Ishikawa (cell line): Measurements from ENCODE around the gene TTC32.

ENCODE experiments used
- CEBPB ChIP-seq: IDR thresholded peaks from 2 replicates; pipeline ENCODE4 v1.6.1; 2012
- CREB1 ChIP-seq: IDR thresholded peaks from 2 replicates; pipeline ENCODE4 v1.6.1; 2012; ENCODE audit warnings: low read depth
- EGR1 ChIP-seq: IDR thresholded peaks from 2 replicates; pipeline ENCODE4 v1.6.1; 2012
- EP300 ChIP-seq: IDR thresholded peaks from 2 replicates; pipeline ENCODE4 v1.6.1; 2012; ENCODE audit warnings: borderline replicate concordance
- FOXM1 ChIP-seq: IDR thresholded peaks from 2 replicates; pipeline ENCODE4 v1.6.1; 2012; ENCODE audit warnings: low read depth, borderline replicate concordance
- NFIC ChIP-seq: IDR thresholded peaks from 2 replicates; pipeline ENCODE4 v1.6.1; 2012
- RAD21 ChIP-seq: IDR thresholded peaks from 2 replicates; pipeline ENCODE4 v1.6.1; 2012; ENCODE audit warnings: low read depth
- TAF1 ChIP-seq: IDR thresholded peaks from 2 replicates; pipeline ENCODE4 v1.6.1; 2012; ENCODE audit warnings: low read depth, mild to moderate bottlenecking
- TEAD4 ChIP-seq: IDR thresholded peaks from 2 replicates; pipeline ENCODE4 v1.6.1; 2012
- YY1 ChIP-seq: IDR thresholded peaks from 2 replicates; pipeline ENCODE4 v1.6.1; 2012; ENCODE audit warnings: low read depth
- ZBTB7A ChIP-seq: IDR thresholded peaks from 2 replicates; pipeline ENCODE4 v1.6.1; 2012; ENCODE audit warnings: low read depth
- TF ChIP-seq, protein P1 (sequence below): IDR thresholded peaks from 2 replicates; pipeline ENCODE4 v1.6.1; 2012
- TF ChIP-seq, protein P2 (sequence below): IDR thresholded peaks from 2 replicates; pipeline ENCODE4 v1.6.1; 2012
- TF ChIP-seq, protein P3 (sequence below): IDR thresholded peaks from 2 replicates; pipeline ENCODE4 v1.6.1; 2012; ENCODE audit warnings: low read depth, mild to moderate bottlenecking

DNA sequence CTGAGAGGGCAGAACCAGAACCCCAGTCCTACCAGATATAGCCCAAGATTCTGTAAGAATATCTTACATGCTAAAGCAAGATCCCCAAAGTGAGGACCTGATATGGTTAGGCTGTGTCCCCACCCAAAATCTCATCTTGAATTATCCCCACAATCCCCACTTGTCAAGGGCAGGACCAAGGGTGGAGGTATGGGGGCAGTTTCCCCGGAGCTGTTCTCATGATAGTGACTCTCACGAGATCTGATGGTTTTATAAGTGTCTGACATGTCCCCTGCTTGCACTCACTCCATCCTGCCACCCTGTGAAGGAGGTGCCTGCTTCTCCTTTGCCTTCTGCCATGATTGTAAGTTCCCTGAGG is 19.9 kb downstream of the TTC32 start:
- TF ChIP-seq, protein P1, sequence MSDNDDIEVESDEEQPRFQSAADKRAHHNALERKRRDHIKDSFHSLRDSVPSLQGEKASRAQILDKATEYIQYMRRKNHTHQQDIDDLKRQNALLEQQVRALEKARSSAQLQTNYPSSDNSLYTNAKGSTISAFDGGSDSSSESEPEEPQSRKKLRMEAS, result no peak
- no peak for TF ChIP-seq RAD21
- TF ChIP-seq EP300, result no peak
- TF ChIP-seq TAF1, result no peak
- no peak for TF ChIP-seq CREB1
- TF ChIP-seq, protein P2, sequence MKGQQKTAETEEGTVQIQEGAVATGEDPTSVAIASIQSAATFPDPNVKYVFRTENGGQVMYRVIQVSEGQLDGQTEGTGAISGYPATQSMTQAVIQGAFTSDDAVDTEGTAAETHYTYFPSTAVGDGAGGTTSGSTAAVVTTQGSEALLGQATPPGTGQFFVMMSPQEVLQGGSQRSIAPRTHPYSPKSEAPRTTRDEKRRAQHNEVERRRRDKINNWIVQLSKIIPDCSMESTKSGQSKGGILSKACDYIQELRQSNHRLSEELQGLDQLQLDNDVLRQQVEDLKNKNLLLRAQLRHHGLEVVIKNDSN, result no peak
- TF ChIP-seq, protein P3, sequence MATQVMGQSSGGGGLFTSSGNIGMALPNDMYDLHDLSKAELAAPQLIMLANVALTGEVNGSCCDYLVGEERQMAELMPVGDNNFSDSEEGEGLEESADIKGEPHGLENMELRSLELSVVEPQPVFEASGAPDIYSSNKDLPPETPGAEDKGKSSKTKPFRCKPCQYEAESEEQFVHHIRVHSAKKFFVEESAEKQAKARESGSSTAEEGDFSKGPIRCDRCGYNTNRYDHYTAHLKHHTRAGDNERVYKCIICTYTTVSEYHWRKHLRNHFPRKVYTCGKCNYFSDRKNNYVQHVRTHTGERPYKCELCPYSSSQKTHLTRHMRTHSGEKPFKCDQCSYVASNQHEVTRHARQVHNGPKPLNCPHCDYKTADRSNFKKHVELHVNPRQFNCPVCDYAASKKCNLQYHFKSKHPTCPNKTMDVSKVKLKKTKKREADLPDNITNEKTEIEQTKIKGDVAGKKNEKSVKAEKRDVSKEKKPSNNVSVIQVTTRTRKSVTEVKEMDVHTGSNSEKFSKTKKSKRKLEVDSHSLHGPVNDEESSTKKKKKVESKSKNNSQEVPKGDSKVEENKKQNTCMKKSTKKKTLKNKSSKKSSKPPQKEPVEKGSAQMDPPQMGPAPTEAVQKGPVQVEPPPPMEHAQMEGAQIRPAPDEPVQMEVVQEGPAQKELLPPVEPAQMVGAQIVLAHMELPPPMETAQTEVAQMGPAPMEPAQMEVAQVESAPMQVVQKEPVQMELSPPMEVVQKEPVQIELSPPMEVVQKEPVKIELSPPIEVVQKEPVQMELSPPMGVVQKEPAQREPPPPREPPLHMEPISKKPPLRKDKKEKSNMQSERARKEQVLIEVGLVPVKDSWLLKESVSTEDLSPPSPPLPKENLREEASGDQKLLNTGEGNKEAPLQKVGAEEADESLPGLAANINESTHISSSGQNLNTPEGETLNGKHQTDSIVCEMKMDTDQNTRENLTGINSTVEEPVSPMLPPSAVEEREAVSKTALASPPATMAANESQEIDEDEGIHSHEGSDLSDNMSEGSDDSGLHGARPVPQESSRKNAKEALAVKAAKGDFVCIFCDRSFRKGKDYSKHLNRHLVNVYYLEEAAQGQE, result no peak
- no peak for TF ChIP-seq YY1
- no peak for TF ChIP-seq TEAD4
- TF ChIP-seq FOXM1, result no peak
- no peak for TF ChIP-seq EGR1
- TF ChIP-seq NFIC, result no peak
- no peak for TF ChIP-seq ZBTB7A
- TF ChIP-seq CEBPB, result no peak
